SK-N-SH (cell line): ENCODE measurements around the gene CTBP2. TPM values are rescaled to one million over a fixed set of nuclear protein-coding genes. Genes with fewer than 3 reads are reported as not detected.

Experiments
- CTCF ChIA-PET: fragments of 300-600, 350-600 bp; formaldehyde crosslinking; extraction: SDS; loops from one replicate; lab custom pipeline; 2021; lab: Yijun Ruan, JAX
- POLR2A ChIA-PET: fragments of 350-600 bp; sonication (Branson Sonifier 250); formaldehyde crosslinking; extraction: SDS; loops from one replicate; lab custom pipeline; 2020; ENCODE audit warnings: antibody characterized with exemption, inconsistent platforms; lab: Yijun Ruan, JAX
- DNase-seq: peaks from one replicate; pipeline ENCODE4 v3.0.0; 2012
- H2AFZ ChIP-seq: fragments of 200-600 bp; sonication (generic); 2 replicates; pipeline ENCODE4 v1.8.1; 2016; ENCODE audit warnings: antibody characterized with exemption, mild to moderate bottlenecking, low read depth
- H3F3A ChIP-seq: fragments of 200-600 bp; sonication (generic); replicated peaks from 2 replicates; pipeline ENCODE3; 2016; ENCODE audit warnings: antibody characterized with exemption, mild to moderate bottlenecking; ENCODE audit not compliant: insufficient read depth
- H3K27ac ChIP-seq, 2 experiments: fragments of 200-500 bp in 1 of 2; fragments of 200-600 bp in 1 of 2; sonication (Bioruptor generic) in 1 of 2; sonication (generic), shearing (Covaris generic) in 1 of 2; 2 replicates each; pipeline versions ENCODE4 v1.5.1 to v1.6.1; 2014 to 2016; ENCODE audit warnings: low read depth in 2 of 2, inconsistent platforms in 1 of 2, low read length in 1 of 2, mild to moderate bottlenecking in 1 of 2, mixed read lengths in 1 of 2
- H3K27me3 ChIP-seq: fragments of 200-600 bp; sonication (generic), shearing (Covaris generic); 2 replicates; pipeline ENCODE4 v1.6.1; 2016; ENCODE audit warnings: mixed run types; ENCODE audit not compliant: insufficient read depth
- H3K36me3 ChIP-seq, 2 experiments: fragments of 200-500 bp in 1 of 2; fragments of 200-600 bp in 1 of 2; sonication (Bioruptor generic) in 1 of 2; sonication (generic) in 1 of 2; replicated peaks in 1 of 2; 2 replicates each; pipeline versions ENCODE3 to v1.5.1; 2014 to 2016; ENCODE audit warnings: low read length in 1 of 2, mild to moderate bottlenecking in 1 of 2; ENCODE audit not compliant: insufficient read depth in 2 of 2, control insufficient read depth in 1 of 2
- H3K4me1 ChIP-seq, 2 experiments: fragments of 200-500 bp in 1 of 2; fragments of 200-600 bp in 1 of 2; sonication (Bioruptor generic) in 1 of 2; sonication (generic), shearing (Covaris generic) in 1 of 2; 2 replicates each; pipeline versions ENCODE4 v1.5.1 to v1.6.1; 2014 to 2016; ENCODE audit warnings: low read depth in 1 of 2, low read length in 1 of 2, mixed run types in 1 of 2; ENCODE audit not compliant: insufficient read depth in 2 of 2, control insufficient read depth in 1 of 2
- H3K4me2 ChIP-seq: fragments of 200-600 bp; sonication (generic), shearing (Covaris generic); 2 replicates; pipeline ENCODE4 v1.6.1; 2017; ENCODE audit warnings: mixed run types
- H3K4me3 ChIP-seq, 2 experiments: fragments of 200-500 bp in 1 of 2; fragments of 200-600 bp in 1 of 2; sonication (Bioruptor generic) in 1 of 2; sonication (generic), shearing (Covaris generic) in 1 of 2; 2 replicates each; pipeline versions ENCODE4 v1.5.1 to v1.8.1; 2014 to 2016; ENCODE audit warnings: low read depth in 2 of 2, inconsistent platforms in 1 of 2, low read length in 1 of 2, mild to moderate bottlenecking in 1 of 2, mixed read lengths in 1 of 2, moderate library complexity in 1 of 2
- H3K79me2 ChIP-seq: fragments of 200-600 bp; sonication (generic); 2 replicates; pipeline ENCODE4 v1.8.1; 2017; ENCODE audit warnings: mild to moderate bottlenecking; ENCODE audit not compliant: insufficient read depth
- H3K9ac ChIP-seq: fragments of 200-600 bp; sonication (generic); 2 replicates; pipeline ENCODE4 v1.6.1; 2017; ENCODE audit warnings: mixed run types
- H3K9me2 ChIP-seq: fragments of 200-600 bp; sonication (generic); 2 replicates; pipeline ENCODE4 v1.6.1; 2017; ENCODE audit warnings: mixed run types
- H3K9me3 ChIP-seq: fragments of 200-600 bp; sonication (generic); 2 replicates; pipeline ENCODE4 v1.6.1; 2017; ENCODE audit warnings: mixed run types, mild to moderate bottlenecking, moderate library complexity
- H4K20me1 ChIP-seq: fragments of 200-600 bp; sonication (generic); 2 replicates; pipeline ENCODE4 v1.6.1; 2017; ENCODE audit warnings: mild to moderate bottlenecking, mixed run types; ENCODE audit not compliant: insufficient read depth
- EP300 ChIP-seq, 2 experiments: IDR thresholded peaks; 2 replicates each; pipeline versions ENCODE4 v1.4.0 to v1.6.1; 2012; ENCODE audit warnings: borderline replicate concordance in 1 of 2, low read depth in 1 of 2, low read length in 1 of 2
- FOSL2 ChIP-seq: IDR thresholded peaks from 2 replicates; pipeline ENCODE4 v1.4.0; 2012; ENCODE audit warnings: low read depth, mild to moderate bottlenecking, moderate library complexity, borderline replicate concordance
- GATA2 ChIP-seq: sonication (generic); formaldehyde crosslinking; IDR thresholded peaks from 2 replicates; pipeline ENCODE4 v1.5.0; 2020; ENCODE audit warnings: mild to moderate bottlenecking, missing genetic modification reagents
- JUND ChIP-seq: IDR thresholded peaks from 2 replicates; pipeline ENCODE4 v1.4.0; 2012
- MEF2A ChIP-seq: IDR thresholded peaks from 2 replicates; pipeline ENCODE4 v1.4.0; 2012; ENCODE audit warnings: low read depth, borderline replicate concordance
- MXI1 ChIP-seq: IDR thresholded peaks from 2 replicates; pipeline ENCODE4 v1.6.1; 2012; ENCODE audit warnings: mild to moderate bottlenecking, low read depth, low read length, improper control_type of control experiment
- NFIC ChIP-seq: IDR thresholded peaks from 2 replicates; pipeline ENCODE4 v1.4.0; 2012; ENCODE audit warnings: borderline replicate concordance
- NRF1 ChIP-seq: IDR thresholded peaks from 2 replicates; pipeline ENCODE4 v1.6.1; 2012; ENCODE audit warnings: low read depth, mild to moderate bottlenecking, low read length
- RCOR1 ChIP-seq: fragments of 150-350 bp; IDR thresholded peaks from 2 replicates; pipeline ENCODE4 v1.6.1; 2017; ENCODE audit warnings: antibody characterized with exemption, low read length
- RXRA ChIP-seq: IDR thresholded peaks from 2 replicates; pipeline ENCODE4 v1.4.0; 2012; ENCODE audit warnings: low read depth, mild to moderate bottlenecking, borderline replicate concordance
- SIN3A ChIP-seq: IDR thresholded peaks from 2 replicates; pipeline ENCODE4 v1.6.1; 2012; ENCODE audit warnings: low read depth, mild to moderate bottlenecking, low read length, moderate library complexity, borderline replicate concordance
- TAF1 ChIP-seq: IDR thresholded peaks from 2 replicates; pipeline ENCODE4 v1.6.1; 2012; ENCODE audit warnings: low read depth, mild to moderate bottlenecking, low read length, moderate library complexity, borderline replicate concordance
- TEAD4 ChIP-seq: IDR thresholded peaks from 2 replicates; pipeline ENCODE4 v1.4.0; 2012; ENCODE audit warnings: mild to moderate bottlenecking, borderline replicate concordance; ENCODE audit not compliant: insufficient read depth
- WGBS: methylation state at CpG from one replicate; pipeline ENCODE4 v1.1.6; 2017; ENCODE audit warnings: low lambda C conversion rate; 5-methylcytosine and 5-hydroxymethylcytosine counted together
- polyA plus RNA-seq, 3 experiments: library from polyadenylated mRNA; depleted of rRNA; stranded (reverse); fragments of >200 nt; gene quantifications; 2 replicates each; pipeline ENCODE4 v1.2.3, GENCODE V29; 2012
- TF ChIP-seq, protein P1 (sequence below): fragments of 150-350 bp; IDR thresholded peaks from 2 replicates; pipeline ENCODE4 v1.6.1; 2017; ENCODE audit warnings: antibody characterized with exemption, low read length, low read depth, borderline replicate concordance
- TF ChIP-seq, protein P2 (sequence below): IDR thresholded peaks from 2 replicates; pipeline ENCODE4 v1.4.0; 2012; ENCODE audit warnings: low read depth
- TF ChIP-seq, protein P3 (sequence below): IDR thresholded peaks from 2 replicates; pipeline ENCODE4 v1.6.1; 2012; ENCODE audit warnings: mild to moderate bottlenecking, low read depth, low read length, moderate library complexity
- TF ChIP-seq, protein P4 (sequence below): IDR thresholded peaks from 2 replicates; pipeline ENCODE4 v1.4.0; 2012; ENCODE audit warnings: low read depth, borderline replicate concordance
- TF ChIP-seq, protein P5 (sequence below): fragments of 150-350 bp; IDR thresholded peaks from 2 replicates; pipeline ENCODE4 v1.6.1; 2016; ENCODE audit warnings: mild to moderate bottlenecking, low read depth, low read length

CTBP2 gene
- polyA plus RNA-seq, 1 of the 3 experiments (the other 2 are of a cell fraction) = 69.7 TPM

DNA sequence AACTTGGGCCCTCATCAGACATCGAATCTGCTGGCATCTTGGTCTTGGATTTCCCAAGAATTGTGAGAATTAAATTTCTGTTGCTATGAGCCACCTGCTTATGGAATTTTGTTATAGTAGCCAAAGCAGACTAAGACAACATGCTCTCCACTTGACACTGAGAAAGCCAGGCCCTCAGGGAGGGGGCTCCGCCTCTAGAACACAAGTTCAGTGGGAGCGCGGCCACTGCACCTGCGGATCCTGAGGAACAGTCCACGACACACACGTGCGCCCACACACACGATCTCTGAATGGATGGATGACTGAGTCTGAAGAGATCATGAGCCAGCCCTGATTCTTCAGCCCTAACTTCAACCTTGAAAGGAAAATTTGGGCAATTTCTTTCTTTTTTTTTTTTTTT is 73.7 kb downstream of the CTBP2 start:
- H3F3A ChIP-seq = peaks cover 14% of the 10 kb centered on the region
- POLR2A ChIA-PET = no interaction called here
- no peak overlapping the region for H3K9ac ChIP-seq
- H3K4me2 ChIP-seq = no peak overlapping the region
- H3K4me3 ChIP-seq = no peak overlapping the region
- H3K4me1 ChIP-seq = peaks cover 16 to 28% of the 10 kb centered on the region in 2 experiments; a peak in 3 of 4 replicates
- peaks cover 62% of the 10 kb centered on the region for H3K79me2 ChIP-seq
- H3K9me2 ChIP-seq = no peaks in the 10 kb centered on the region
- CTCF ChIA-PET = no interaction called here
- DNase-seq = no peak
- no peak overlapping the region for H3K27ac ChIP-seq
- peaks cover 38% of the 10 kb centered on the region for H4K20me1 ChIP-seq
- WGBS = 95% methylated on average over 9 of the region's 9 CpGs
- peaks cover 2 to 4% of the 10 kb centered on the region in 2 experiments for H3K36me3 ChIP-seq
- H3K9me3 ChIP-seq = no peaks in the 10 kb centered on the region
- H3K27me3 ChIP-seq = no peaks in the 10 kb centered on the region
- no peak overlapping the region for H2AFZ ChIP-seq
- no peak for TF ChIP-seq TEAD4
- TF ChIP-seq GATA2 (CRISPR knock-in tag) = no peak
- TF ChIP-seq, protein P1, sequence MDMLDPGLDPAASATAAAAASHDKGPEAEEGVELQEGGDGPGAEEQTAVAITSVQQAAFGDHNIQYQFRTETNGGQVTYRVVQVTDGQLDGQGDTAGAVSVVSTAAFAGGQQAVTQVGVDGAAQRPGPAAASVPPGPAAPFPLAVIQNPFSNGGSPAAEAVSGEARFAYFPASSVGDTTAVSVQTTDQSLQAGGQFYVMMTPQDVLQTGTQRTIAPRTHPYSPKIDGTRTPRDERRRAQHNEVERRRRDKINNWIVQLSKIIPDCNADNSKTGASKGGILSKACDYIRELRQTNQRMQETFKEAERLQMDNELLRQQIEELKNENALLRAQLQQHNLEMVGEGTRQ = no peak
- TF ChIP-seq SIN3A = no peak
- no peak for TF ChIP-seq RCOR1
- TF ChIP-seq, protein P2, sequence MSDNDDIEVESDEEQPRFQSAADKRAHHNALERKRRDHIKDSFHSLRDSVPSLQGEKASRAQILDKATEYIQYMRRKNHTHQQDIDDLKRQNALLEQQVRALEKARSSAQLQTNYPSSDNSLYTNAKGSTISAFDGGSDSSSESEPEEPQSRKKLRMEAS = no peak
- no peak for TF ChIP-seq NFIC
- no peak for TF ChIP-seq MEF2A
- TF ChIP-seq JUND = no peak
- no peak for TF ChIP-seq FOSL2
- TF ChIP-seq NRF1 = no peak
- TF ChIP-seq EP300 (IDR thresholded peaks at IDR 0.05; ENCODE audit: borderline replicate concordance in 1 of 2, low read depth in 1 of 2, low read length in 1 of 2) = no peak
- no peak for TF ChIP-seq TAF1
- TF ChIP-seq, protein P3, sequence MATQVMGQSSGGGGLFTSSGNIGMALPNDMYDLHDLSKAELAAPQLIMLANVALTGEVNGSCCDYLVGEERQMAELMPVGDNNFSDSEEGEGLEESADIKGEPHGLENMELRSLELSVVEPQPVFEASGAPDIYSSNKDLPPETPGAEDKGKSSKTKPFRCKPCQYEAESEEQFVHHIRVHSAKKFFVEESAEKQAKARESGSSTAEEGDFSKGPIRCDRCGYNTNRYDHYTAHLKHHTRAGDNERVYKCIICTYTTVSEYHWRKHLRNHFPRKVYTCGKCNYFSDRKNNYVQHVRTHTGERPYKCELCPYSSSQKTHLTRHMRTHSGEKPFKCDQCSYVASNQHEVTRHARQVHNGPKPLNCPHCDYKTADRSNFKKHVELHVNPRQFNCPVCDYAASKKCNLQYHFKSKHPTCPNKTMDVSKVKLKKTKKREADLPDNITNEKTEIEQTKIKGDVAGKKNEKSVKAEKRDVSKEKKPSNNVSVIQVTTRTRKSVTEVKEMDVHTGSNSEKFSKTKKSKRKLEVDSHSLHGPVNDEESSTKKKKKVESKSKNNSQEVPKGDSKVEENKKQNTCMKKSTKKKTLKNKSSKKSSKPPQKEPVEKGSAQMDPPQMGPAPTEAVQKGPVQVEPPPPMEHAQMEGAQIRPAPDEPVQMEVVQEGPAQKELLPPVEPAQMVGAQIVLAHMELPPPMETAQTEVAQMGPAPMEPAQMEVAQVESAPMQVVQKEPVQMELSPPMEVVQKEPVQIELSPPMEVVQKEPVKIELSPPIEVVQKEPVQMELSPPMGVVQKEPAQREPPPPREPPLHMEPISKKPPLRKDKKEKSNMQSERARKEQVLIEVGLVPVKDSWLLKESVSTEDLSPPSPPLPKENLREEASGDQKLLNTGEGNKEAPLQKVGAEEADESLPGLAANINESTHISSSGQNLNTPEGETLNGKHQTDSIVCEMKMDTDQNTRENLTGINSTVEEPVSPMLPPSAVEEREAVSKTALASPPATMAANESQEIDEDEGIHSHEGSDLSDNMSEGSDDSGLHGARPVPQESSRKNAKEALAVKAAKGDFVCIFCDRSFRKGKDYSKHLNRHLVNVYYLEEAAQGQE = no peak
- TF ChIP-seq, protein P4, sequence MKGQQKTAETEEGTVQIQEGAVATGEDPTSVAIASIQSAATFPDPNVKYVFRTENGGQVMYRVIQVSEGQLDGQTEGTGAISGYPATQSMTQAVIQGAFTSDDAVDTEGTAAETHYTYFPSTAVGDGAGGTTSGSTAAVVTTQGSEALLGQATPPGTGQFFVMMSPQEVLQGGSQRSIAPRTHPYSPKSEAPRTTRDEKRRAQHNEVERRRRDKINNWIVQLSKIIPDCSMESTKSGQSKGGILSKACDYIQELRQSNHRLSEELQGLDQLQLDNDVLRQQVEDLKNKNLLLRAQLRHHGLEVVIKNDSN = no peak
- TF ChIP-seq, protein P5, sequence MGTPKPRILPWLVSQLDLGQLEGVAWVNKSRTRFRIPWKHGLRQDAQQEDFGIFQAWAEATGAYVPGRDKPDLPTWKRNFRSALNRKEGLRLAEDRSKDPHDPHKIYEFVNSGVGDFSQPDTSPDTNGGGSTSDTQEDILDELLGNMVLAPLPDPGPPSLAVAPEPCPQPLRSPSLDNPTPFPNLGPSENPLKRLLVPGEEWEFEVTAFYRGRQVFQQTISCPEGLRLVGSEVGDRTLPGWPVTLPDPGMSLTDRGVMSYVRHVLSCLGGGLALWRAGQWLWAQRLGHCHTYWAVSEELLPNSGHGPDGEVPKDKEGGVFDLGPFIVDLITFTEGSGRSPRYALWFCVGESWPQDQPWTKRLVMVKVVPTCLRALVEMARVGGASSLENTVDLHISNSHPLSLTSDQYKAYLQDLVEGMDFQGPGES = no peak
- TF ChIP-seq MXI1 = no peak
- no peak for TF ChIP-seq RXRA
